ENCODE data around the gene POU1F1. TPM values are rescaled to one million over a fixed set of nuclear protein-coding genes. Genes with fewer than 3 reads are reported as not detected.

POU1F1 gene
- total and polyA plus RNA-seq, 2 of the 8 experiments (the other 6 are each of a cell fraction or from before 2014, with no cell fraction given): not detected

DNA sequence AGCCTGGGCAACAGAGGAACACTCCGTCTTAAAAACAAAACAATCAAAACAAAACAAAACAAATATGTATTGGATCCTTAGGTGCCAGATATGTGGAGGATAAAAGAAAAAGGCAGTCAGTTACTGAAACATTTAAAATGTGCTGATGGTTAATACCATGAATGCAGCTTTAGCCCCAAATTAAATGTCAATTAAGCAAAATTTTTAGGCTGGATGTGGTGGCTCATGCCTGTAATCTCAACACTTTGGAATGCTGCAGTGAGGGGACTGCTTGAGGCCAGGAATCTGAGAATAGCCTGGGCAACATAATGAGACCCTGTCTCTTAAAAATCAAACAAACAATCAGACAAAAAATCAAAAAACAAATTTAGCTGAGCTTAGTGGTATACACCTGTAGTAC, 57.8 kb downstream of the POU1F1 start:
- Histone ChIP-seq H3K23me2 (ENCODE audit: low read depth, low read length) (no peaks in the 10 kb centered on the region), H3K79me2 (ENCODE audit: control insufficient read depth in 1 of 2, insufficient read depth in 2 of 2, low read length in 2 of 2) (no peaks in the 10 kb centered on the region), H4K8ac (ENCODE audit: extremely low read depth, insufficient read depth, low read length) (no peak overlapping the region), H3K27me3 (replicated peaks in 1 of 4; ENCODE audit: control insufficient read depth in 3 of 4, extremely low read depth in 1 of 4, insufficient read depth in 3 of 4, low read length in 3 of 4) (no peaks in the 10 kb centered on the region), H3K36me3 (ENCODE audit: control insufficient read depth in 2 of 4, insufficient read depth in 4 of 4, low read length in 3 of 4) (no peaks in the 10 kb centered on the region), H2BK120ac (replicated peaks; ENCODE audit: low read depth, low read length) (no peak overlapping the region), H2AK5ac (ENCODE audit: low read depth, low read length) (no peak overlapping the region), H4K5ac (ENCODE audit: insufficient read length, low read depth, low read length) (no peak overlapping the region), H4K20me1 (replicated peaks in 1 of 2; ENCODE audit: control insufficient read depth in 1 of 2, insufficient read depth in 2 of 2, low read length in 2 of 2) (no peaks in the 10 kb centered on the region), H3K23ac (ENCODE audit: insufficient read length) (no peak overlapping the region), H3K56ac (replicated peaks; ENCODE audit: insufficient read length, low read depth, low read length) (no peak overlapping the region), H3K9me3 (ENCODE audit: insufficient read depth in 2 of 2, low read depth in 1 of 2, low read length in 1 of 2) (no peaks in the 10 kb centered on the region), H3K27ac (ENCODE audit: low read depth, low read length) (no peak overlapping the region), H2BK20ac (ENCODE audit: low read length) (no peak overlapping the region), H3K79me1 (ENCODE audit: low read depth, low read length) (no peaks in the 10 kb centered on the region), H4K91ac (replicated peaks; ENCODE audit: insufficient read length, low read length) (no peak overlapping the region), H2AFZ (ENCODE audit: low read length) (no peak overlapping the region), H2BK15ac (ENCODE audit: low read length) (no peak overlapping the region), H3K4me3 (ENCODE audit: extremely low read depth in 1 of 4, insufficient read depth in 2 of 4, low read depth in 3 of 4, low read length in 4 of 4) (no peak overlapping the region), H2BK5ac (ENCODE audit: low read depth, low read length) (no peak overlapping the region), H2BK12ac (ENCODE audit: low read depth, low read length) (no peak overlapping the region), H3K14ac (ENCODE audit: insufficient read length) (no peak overlapping the region), H3K4ac (replicated peaks; ENCODE audit: insufficient read length, low read depth, low read length) (no peak overlapping the region), H3K4me2 (ENCODE audit: insufficient read depth in 1 of 2, low read depth in 2 of 2, low read length in 2 of 2) (no peak overlapping the region), H3K9ac (replicated peaks in 1 of 4; ENCODE audit: extremely low read depth in 1 of 4, low read depth in 3 of 4, low read length in 3 of 4) (no peak overlapping the region), H3K4me1 (replicated peaks in 1 of 4; ENCODE audit: control insufficient read depth in 3 of 4, insufficient read depth in 4 of 4, low read length in 3 of 4) (no peaks in the 10 kb centered on the region), H3K18ac (ENCODE audit: extremely low read depth, low read length) (no peak overlapping the region)
- ChIA-PET POLR2A (ENCODE audit: partially characterized antibody) (no interaction called here), CTCF (ENCODE audit: partially characterized antibody) (interaction anchor here (0.7 kb wide), 1 partner anchor 785 kb away, joined by 3 read pairs; no protein-coding TSS in a partner anchor)
- WGBS, 2 experiments (ENCODE audit: extremely low coverage in 1 of 2, insufficient coverage in 1 of 2, insufficient read length in 1 of 2, insufficient replicate concordance in 2 of 2, low coverage in 1 of 2, low lambda C conversion rate in 2 of 2, missing lambda C conversion rate in 1 of 2): 86% methylated on average over 1 of the region's 1 CpG; no CpG with 5 or more reads in 1 of the 2 experiments
- FAIRE-seq (no peak), DNase-seq (ENCODE audit: low read depth in 1 of 2, low spot score in 2 of 2) (no peak)
- TF ChIP-seq CHD2 (IDR thresholded peaks at IDR 0.05; ENCODE audit: low read length) (no peak), EGR1 (IDR thresholded peaks at IDR 0.05; ENCODE audit: borderline replicate concordance, low read depth, low read length) (no peak), RXRA (IDR thresholded peaks at IDR 0.05; ENCODE audit: insufficient read depth, low read depth, low read length) (no peak), RFX5 (IDR thresholded peaks at IDR 0.05; ENCODE audit: borderline replicate concordance, low read depth, low read length) (no peak), RNF2 (IDR thresholded peaks at IDR 0.05; ENCODE audit: borderline replicate concordance, low read depth, low read length, missing control alignments, poor library complexity, severe bottlenecking) (no peak)
- TF ChIP-seq, protein P1, sequence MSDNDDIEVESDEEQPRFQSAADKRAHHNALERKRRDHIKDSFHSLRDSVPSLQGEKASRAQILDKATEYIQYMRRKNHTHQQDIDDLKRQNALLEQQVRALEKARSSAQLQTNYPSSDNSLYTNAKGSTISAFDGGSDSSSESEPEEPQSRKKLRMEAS (IDR thresholded peaks at IDR 0.05): no peak
